Type B pancreatic cell (in vitro differentiated cells): Measurements from ENCODE around the gene NEK7. TPM values are rescaled to one million over a fixed set of nuclear protein-coding genes. Genes with fewer than 3 reads are reported as not detected.

Experiments used
- DNase-seq: peaks from one replicate; pipeline ENCODE4 v3.0.0; 2021; ENCODE audit warnings: mixed read lengths; ENCODE audit not compliant: unreplicated experiment; ENCODE audit errors: extremely low spot score
- H3K27ac Mint-ChIP-seq: 2 replicates; pipeline ENCODE4 v1.8.0; 2021; ENCODE audit warnings: mild to moderate bottlenecking, mixed read lengths
- H3K27me3 Mint-ChIP-seq: 2 replicates; pipeline ENCODE4 v1.8.0; 2021; ENCODE audit warnings: mixed read lengths
- H3K36me3 Mint-ChIP-seq: 2 replicates; pipeline ENCODE4 v1.8.0; 2021; ENCODE audit warnings: mixed read lengths
- H3K4me1 Mint-ChIP-seq: one replicate; pipeline ENCODE4 v1.8.0; 2021; ENCODE audit warnings: mixed read lengths; ENCODE audit not compliant: unreplicated experiment
- H3K4me3 Mint-ChIP-seq: 2 replicates; pipeline ENCODE4 v1.8.0; 2021; ENCODE audit warnings: mild to moderate bottlenecking, mixed read lengths
- H3K9me3 Mint-ChIP-seq: 2 replicates; pipeline ENCODE4 v1.8.0; 2021; ENCODE audit warnings: mixed read lengths
- CTCF ChIP-seq: fragments of 200-600 bp; sonication (generic); conservative IDR thresholded peaks from 2 replicates; pipeline ENCODE4 v1.5.0; 2021; ENCODE audit warnings: antibody characterized with exemption, mild to moderate bottlenecking
- total RNA-seq: library from RNA; stranded (reverse); gene quantifications from 2 replicates; pipeline ENCODE4 v1.2.1, GENCODE V29; 2021; ENCODE audit warnings: low replicate concordance

NEK7 gene
- total RNA-seq, 1 donor from 2014 or later: 35.1 TPM

GRCh38 chr1:198228925-198229324, 72.1 kb downstream of the NEK7 start:
- Mint-ChIP-seq H3K36me3 (peaks cover 8% of the 10 kb centered on the region), H3K9me3 (peaks cover 4% of the 10 kb centered on the region), H3K4me3 (no peak overlapping the region), H3K27ac (no peak overlapping the region), H3K4me1 (peaks cover 11% of the 10 kb centered on the region), H3K27me3 (no peaks in the 10 kb centered on the region)
- TF ChIP-seq CTCF: no peak
- no peak for DNase-seq

DNA sequence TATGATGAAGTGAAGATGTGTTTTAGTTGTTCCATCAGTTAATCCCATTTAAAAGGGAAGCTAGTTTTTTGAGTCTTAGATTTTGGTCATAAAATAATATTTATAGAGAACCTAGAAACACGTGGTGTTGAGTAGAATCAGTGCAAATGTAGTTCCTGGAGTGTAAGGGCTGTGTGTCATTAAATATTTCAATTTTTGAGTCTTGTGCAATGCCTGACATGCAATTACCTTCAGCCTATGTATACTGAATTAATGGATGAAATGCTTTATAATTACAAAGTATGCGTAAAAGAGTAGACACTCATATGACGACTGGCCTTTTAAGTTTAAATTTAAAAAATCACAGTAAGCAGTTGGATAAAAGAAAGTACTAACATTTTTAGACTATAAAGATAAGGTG, 75.0 kb downstream of the NEK7 start:
- H3K9me3 Mint-ChIP-seq: peaks cover 4% of the 10 kb centered on the region
- DNase-seq: no peak
- H3K4me1 Mint-ChIP-seq: peaks cover 19% of the 10 kb centered on the region
- peaks cover under 1% of the 10 kb centered on the region for H3K36me3 Mint-ChIP-seq
- no peak for TF ChIP-seq CTCF
- no peaks in the 10 kb centered on the region for H3K27me3 Mint-ChIP-seq
- H3K4me3 Mint-ChIP-seq: no peak overlapping the region
- no peak overlapping the region for H3K27ac Mint-ChIP-seq

GRCh38 chr1:198232378-198232777, 75.6 kb downstream of the NEK7 start:
- no peak for DNase-seq
- TF ChIP-seq CTCF: no peak
- Mint-ChIP-seq H3K36me3 (no peaks in the 10 kb centered on the region), H3K27ac (no peak overlapping the region), H3K4me3 (no peak overlapping the region), H3K9me3 (peaks cover 4% of the 10 kb centered on the region), H3K4me1 (peaks cover 19% of the 10 kb centered on the region), H3K27me3 (no peaks in the 10 kb centered on the region)

- Mint-ChIP-seq H3K27me3 (no peaks in the 10 kb centered on the region), H3K36me3 (no peaks in the 10 kb centered on the region), H3K4me1 (peaks cover 19% of the 10 kb centered on the region), H3K9me3 (peaks cover 4% of the 10 kb centered on the region), H3K4me3 (no peak overlapping the region), H3K27ac (no peak overlapping the region)
- TF ChIP-seq CTCF: no peak
- DNase-seq: no peak
Measured at GRCh38 chr1:198232940-198233675, 76.3 kb downstream of the NEK7 start.

GRCh38 chr1:198234520-198235251, 77.9 kb downstream of the NEK7 start:
- no peak overlapping the region for H3K27ac Mint-ChIP-seq
- H3K4me3 Mint-ChIP-seq: no peak overlapping the region
- H3K36me3 Mint-ChIP-seq: no peaks in the 10 kb centered on the region
- no peaks in the 10 kb centered on the region for H3K27me3 Mint-ChIP-seq
- no peak for DNase-seq
- no peak for TF ChIP-seq CTCF
- H3K9me3 Mint-ChIP-seq: peaks cover 4% of the 10 kb centered on the region
- peaks cover 19% of the 10 kb centered on the region for H3K4me1 Mint-ChIP-seq
